Activated CD4-positive, alpha-beta T cell treated with anti-CD3 and anti-CD28 coated beads, Interleukin-2, amount 10 ng/mL, durations not matched to agents 7 days and 5 days (primary cell): ENCODE data around the gene CDH4. TPM values are rescaled to one million over a fixed set of nuclear protein-coding genes. Genes with fewer than 3 reads are reported as not detected.

Source experiments
- CTCF ChIA-PET: fragments of 350-600 bp; sonication (Branson Sonifier 250); formaldehyde crosslinking; loops from one replicate; lab custom pipeline; 2021; ENCODE audit warnings: antibody characterized with exemption; lab: Charles Lee
- POLR2A ChIA-PET: fragments of 350-600 bp; sonication (Branson Sonifier 250); formaldehyde crosslinking; loops from one replicate; lab custom pipeline; 2021; ENCODE audit warnings: antibody characterized with exemption; lab: Charles Lee
- DNase-seq: peaks from one replicate; pipeline ENCODE4 v3.0.0-alpha.2; 2020
- H3K27ac Mint-ChIP-seq: one replicate; pipeline ENCODE4 v1.8.0; 2021; ENCODE audit warnings: mild to moderate bottlenecking, moderate library complexity, mixed read lengths
- H3K27me3 Mint-ChIP-seq: one replicate; pipeline ENCODE4 v1.8.0; 2021; ENCODE audit warnings: mixed read lengths
- H3K36me3 Mint-ChIP-seq: one replicate; pipeline ENCODE4 v1.8.0; 2021; ENCODE audit warnings: low read depth, mixed read lengths
- H3K4me1 Mint-ChIP-seq: one replicate; pipeline ENCODE4 v1.8.0; 2021; ENCODE audit warnings: mixed read lengths
- H3K4me3 Mint-ChIP-seq: one replicate; pipeline ENCODE4 v1.8.0; 2021; ENCODE audit warnings: mild to moderate bottlenecking, moderate library complexity, mixed read lengths
- H3K9me3 Mint-ChIP-seq: one replicate; pipeline ENCODE4 v1.8.0; 2021; ENCODE audit warnings: mixed read lengths
- total RNA-seq, 2 experiments: library from RNA; stranded (reverse); gene quantifications; one replicate each; pipeline ENCODE4 v1.2.3, GENCODE V29; 2021

The CDH4 gene
- total RNA-seq, 2 experiments from 2014 or later, result not detected

DNA sequence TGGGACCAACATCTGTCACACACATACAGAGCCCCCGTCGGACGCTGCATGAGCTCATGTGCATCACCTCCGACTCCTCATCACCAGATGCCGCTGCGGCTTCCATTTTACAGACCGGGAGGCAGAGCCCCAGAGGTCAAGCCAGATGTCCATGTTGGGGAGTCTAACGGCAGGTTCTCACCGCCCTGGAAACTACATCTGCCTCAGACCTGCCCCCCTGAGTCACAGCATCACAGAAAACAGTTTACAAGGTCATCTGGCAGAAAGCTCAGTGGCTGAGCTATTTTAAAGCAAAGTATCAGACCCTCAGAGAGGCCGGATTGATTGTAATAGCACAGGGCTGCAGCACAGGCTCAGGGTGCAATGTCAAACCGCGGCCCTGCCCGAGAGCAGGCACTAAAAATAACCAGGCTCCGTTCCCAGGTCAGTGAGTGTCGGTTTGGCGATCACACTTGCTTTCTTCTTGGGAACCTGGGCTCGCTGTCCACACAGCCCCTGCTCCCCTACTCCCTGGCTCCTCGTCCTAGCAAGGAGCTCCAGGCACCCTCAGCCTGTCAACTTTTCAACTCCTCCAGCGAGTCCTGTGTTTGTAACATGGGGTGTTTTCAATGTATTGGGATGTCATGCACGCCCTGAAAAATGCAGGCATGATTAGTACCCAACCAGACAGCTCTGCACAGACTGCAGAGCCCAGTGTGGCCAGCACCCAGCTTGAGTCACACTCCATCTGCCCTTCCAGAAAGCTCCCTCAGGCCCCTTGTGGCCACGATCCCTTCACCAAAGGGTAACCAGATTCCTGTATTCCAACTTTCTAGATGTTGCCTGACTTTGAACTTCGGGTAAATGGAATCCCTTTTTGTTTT lies 264.5 kb downstream of the CDH4 start:
- ChIA-PET CTCF (no interaction called here), POLR2A (no interaction called here)
- DNase-seq, result no peak
- Mint-ChIP-seq H3K27me3 (no peaks in the 10 kb centered on the region), H3K27ac (no peak overlapping the region), H3K4me3 (no peak overlapping the region), H3K9me3 (peaks cover 4% of the 10 kb centered on the region), H3K4me1 (no peaks in the 10 kb centered on the region), H3K36me3 (no peaks in the 10 kb centered on the region)

DNA sequence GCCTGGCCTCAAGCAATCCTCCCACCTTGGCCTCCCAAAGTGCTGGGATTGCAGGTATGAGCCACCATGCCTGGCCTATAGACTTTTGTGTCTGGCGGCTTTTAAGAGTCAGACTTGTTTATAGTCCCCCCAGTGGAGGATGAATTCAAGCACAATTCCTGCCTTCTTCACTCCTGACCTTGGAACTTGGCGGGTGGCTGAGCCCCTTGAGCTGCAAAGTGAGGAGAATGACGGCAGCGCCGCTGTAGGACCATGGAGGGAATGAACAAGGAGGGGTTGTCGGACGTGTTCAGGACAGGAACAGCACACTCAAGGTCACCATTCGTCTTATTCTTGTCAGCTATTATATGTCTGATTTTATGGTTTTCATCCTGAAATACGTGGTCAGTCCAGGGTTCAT lies 265.4 kb downstream of the CDH4 start:
- no peaks in the 10 kb centered on the region for H3K27me3 Mint-ChIP-seq
- H3K4me3 Mint-ChIP-seq, result no peak overlapping the region
- POLR2A ChIA-PET, result no interaction called here
- CTCF ChIA-PET, result no interaction called here
- H3K4me1 Mint-ChIP-seq, result no peaks in the 10 kb centered on the region
- H3K9me3 Mint-ChIP-seq, result peaks cover 4% of the 10 kb centered on the region
- no peak overlapping the region for H3K27ac Mint-ChIP-seq
- H3K36me3 Mint-ChIP-seq, result no peaks in the 10 kb centered on the region
- no peak for DNase-seq

- H3K4me1 Mint-ChIP-seq, result no peaks in the 10 kb centered on the region
- no peak overlapping the region for H3K27ac Mint-ChIP-seq
- no peaks in the 10 kb centered on the region for H3K36me3 Mint-ChIP-seq
- peaks cover 4% of the 10 kb centered on the region for H3K9me3 Mint-ChIP-seq
- H3K27me3 Mint-ChIP-seq, result no peaks in the 10 kb centered on the region
- DNase-seq, result no peak
- ChIA-PET CTCF (interaction anchor here (0.7 kb wide), 1 partner anchor 11 kb away, joined by 3 read pairs; no protein-coding TSS in a partner anchor), POLR2A (no interaction called here)
- H3K4me3 Mint-ChIP-seq, result no peak overlapping the region
These were observed 266.4 kb downstream of the CDH4 start for GRCh38 chr20:61518424-61518951.

DNA sequence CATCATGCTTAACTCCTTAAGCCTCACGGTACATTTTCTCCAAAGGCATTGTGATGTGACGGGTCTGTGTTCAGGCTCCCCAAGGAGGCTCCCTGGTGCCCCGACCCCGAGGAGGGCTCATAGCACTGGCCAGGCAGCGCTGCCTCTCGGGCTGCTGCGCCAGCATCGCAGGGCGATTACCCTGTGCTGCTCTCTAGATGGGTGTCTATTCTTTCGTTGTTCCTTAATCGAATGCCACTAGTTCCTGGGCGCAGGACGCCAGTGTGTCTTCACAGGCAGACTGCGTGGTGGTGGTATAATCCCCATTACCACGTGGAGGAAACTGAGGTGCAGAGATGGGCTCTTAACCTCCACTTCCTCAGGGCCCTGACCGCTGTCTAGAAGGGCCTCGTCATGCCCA lies 267.4 kb downstream of the CDH4 start:
- Mint-ChIP-seq H3K9me3 (peaks cover 4% of the 10 kb centered on the region), H3K4me3 (no peak overlapping the region), H3K27ac (no peak overlapping the region), H3K27me3 (no peaks in the 10 kb centered on the region), H3K36me3 (no peaks in the 10 kb centered on the region), H3K4me1 (no peaks in the 10 kb centered on the region)
- ChIA-PET CTCF (interaction anchor here (0.7 kb wide), 1 partner anchor 10 kb away, joined by 3 read pairs; no protein-coding TSS in a partner anchor), POLR2A (no interaction called here)
- no peak for DNase-seq

GRCh38 chr20:61520076-61520892 lies 268.2 kb downstream of the CDH4 start:
- POLR2A ChIA-PET, result no interaction called here
- Mint-ChIP-seq H3K4me1 (no peaks in the 10 kb centered on the region), H3K27me3 (no peaks in the 10 kb centered on the region), H3K36me3 (no peaks in the 10 kb centered on the region), H3K4me3 (no peak overlapping the region), H3K9me3 (peaks cover 4% of the 10 kb centered on the region), H3K27ac (no peak overlapping the region)
- DNase-seq, result no peak
- CTCF ChIA-PET, result no interaction called here

DNA sequence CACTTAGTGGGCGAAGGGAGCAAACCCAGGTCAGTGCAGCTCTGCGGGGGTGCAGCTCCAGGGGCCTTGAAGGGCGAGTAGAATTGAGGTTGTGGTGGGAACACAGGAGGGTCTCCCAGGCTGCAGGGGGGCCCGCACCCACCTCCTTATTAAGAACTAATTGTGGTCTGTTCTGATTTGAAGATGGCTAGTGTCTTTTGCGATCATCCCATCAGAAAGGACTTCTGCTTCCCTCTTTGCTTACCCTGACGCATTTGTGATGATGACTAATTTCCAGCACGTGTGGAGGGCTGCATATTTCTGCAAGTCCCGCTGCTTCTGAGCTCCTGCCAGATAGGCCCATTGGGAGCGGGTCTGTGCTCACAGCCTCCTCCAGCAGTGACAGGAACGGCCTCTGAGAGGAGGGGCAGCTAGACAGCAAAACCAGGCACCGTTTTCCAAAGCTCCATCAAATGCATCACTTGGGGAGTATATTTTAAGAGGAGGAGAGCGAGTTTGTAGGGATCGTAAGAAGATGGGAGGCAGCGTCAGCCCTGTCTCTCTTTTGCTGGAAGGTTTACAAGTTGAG lies 268.9 kb downstream of the CDH4 start:
- no peak for DNase-seq
- ChIA-PET CTCF (no interaction called here), POLR2A (no interaction called here)
- Mint-ChIP-seq H3K27me3 (no peaks in the 10 kb centered on the region), H3K4me1 (no peaks in the 10 kb centered on the region), H3K27ac (no peak overlapping the region), H3K4me3 (no peak overlapping the region), H3K9me3 (peaks cover 4% of the 10 kb centered on the region), H3K36me3 (no peaks in the 10 kb centered on the region)

GRCh38 chr20:61521687-61522420 lies 269.8 kb downstream of the CDH4 start:
- CTCF ChIA-PET, result no interaction called here
- no peaks in the 10 kb centered on the region for H3K36me3 Mint-ChIP-seq

GRCh38 chr20:61522498-61523090 lies 270.5 kb downstream of the CDH4 start:
- ChIA-PET CTCF (no interaction called here), POLR2A (no interaction called here)
- Mint-ChIP-seq H3K36me3 (no peaks in the 10 kb centered on the region), H3K27ac (no peak overlapping the region), H3K27me3 (no peaks in the 10 kb centered on the region), H3K9me3 (peaks cover 4% of the 10 kb centered on the region), H3K4me3 (no peak overlapping the region), H3K4me1 (no peaks in the 10 kb centered on the region)
- no peak for DNase-seq

More at GRCh38 chr20:61521687-61522420, 269.8 kb downstream of the CDH4 start:
- Mint-ChIP-seq H3K27ac (no peak overlapping the region), H3K9me3 (peaks cover 4% of the 10 kb centered on the region), H3K4me1 (no peaks in the 10 kb centered on the region), H3K27me3 (no peaks in the 10 kb centered on the region), H3K4me3 (no peak overlapping the region)
- POLR2A ChIA-PET, result no interaction called here
- no peak for DNase-seq

- no peak for DNase-seq
- Mint-ChIP-seq H3K27ac (no peak overlapping the region), H3K27me3 (no peaks in the 10 kb centered on the region), H3K4me1 (no peaks in the 10 kb centered on the region), H3K36me3 (no peaks in the 10 kb centered on the region), H3K4me3 (no peak overlapping the region), H3K9me3 (peaks cover 4% of the 10 kb centered on the region)
- ChIA-PET CTCF (no interaction called here), POLR2A (no interaction called here)
These were observed 271.1 kb downstream of the CDH4 start for GRCh38 chr20:61523145-61523544.

- Mint-ChIP-seq H3K27me3 (no peaks in the 10 kb centered on the region), H3K36me3 (no peaks in the 10 kb centered on the region), H3K4me1 (no peaks in the 10 kb centered on the region), H3K4me3 (no peak overlapping the region), H3K9me3 (no peaks in the 10 kb centered on the region), H3K27ac (no peak overlapping the region)
- CTCF ChIA-PET, result no interaction called here
- no peak for DNase-seq
- POLR2A ChIA-PET, result no interaction called here
These were observed 273.0 kb downstream of the CDH4 start for GRCh38 chr20:61524951-61525666.

DNA sequence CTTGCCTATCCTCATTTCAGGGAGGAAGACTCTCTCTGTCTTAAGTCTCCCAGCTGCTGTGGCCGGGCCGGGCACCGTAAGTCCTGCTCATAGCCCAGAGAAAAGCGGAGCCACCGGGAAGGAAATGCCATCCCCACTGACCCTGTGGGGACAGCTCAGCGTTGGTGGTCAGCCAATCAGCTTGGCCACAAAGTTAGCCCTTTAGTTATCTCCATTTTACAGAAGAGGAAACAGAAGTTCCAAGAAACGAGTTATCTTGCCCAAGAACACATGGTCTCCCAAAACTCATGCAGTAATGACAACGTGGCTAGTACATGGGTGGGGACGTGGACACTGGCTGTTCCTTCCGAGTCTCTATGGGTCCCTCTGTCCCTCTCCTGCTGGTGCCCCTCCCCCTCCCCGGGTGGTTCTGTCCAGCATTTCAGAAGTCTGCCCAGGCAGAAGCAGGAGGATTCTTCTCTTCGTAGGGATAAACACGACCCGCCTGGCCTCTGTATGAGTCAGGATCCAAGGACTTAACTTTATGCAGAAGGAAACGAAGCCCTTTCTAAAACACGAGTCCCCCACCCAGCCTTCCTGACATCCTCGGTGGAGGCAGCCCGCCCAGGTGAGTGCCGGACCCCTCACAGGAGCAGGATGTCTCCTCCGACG lies 273.8 kb downstream of the CDH4 start:
- Mint-ChIP-seq H3K27me3 (no peaks in the 10 kb centered on the region), H3K4me3 (no peak overlapping the region), H3K36me3 (no peaks in the 10 kb centered on the region), H3K4me1 (no peaks in the 10 kb centered on the region), H3K27ac (no peak overlapping the region), H3K9me3 (no peaks in the 10 kb centered on the region)
- POLR2A ChIA-PET, result no interaction called here
- DNase-seq, result no peak
- CTCF ChIA-PET, result no interaction called here
